Erythroblast (primary cell): ENCODE results near the gene RALGPS1.

ENCODE experiments used
- DNase-seq, 2 experiments: peaks; one replicate each; lab custom pipeline; 2025; lab: John Stamatoyannopoulos, UW
- GATA1 ChIP-seq: IDR thresholded peaks from 2 replicates; pipeline ENCODE4 v1.6.1; 2011; ENCODE audit warnings: low read depth, mild to moderate bottlenecking, control low read depth, low read length, moderate library complexity
- POLR2A ChIP-seq: IDR thresholded peaks from 2 replicates; pipeline ENCODE4 v1.6.1; 2011; ENCODE audit warnings: mild to moderate bottlenecking, low read length

The RALGPS1 gene

DNA sequence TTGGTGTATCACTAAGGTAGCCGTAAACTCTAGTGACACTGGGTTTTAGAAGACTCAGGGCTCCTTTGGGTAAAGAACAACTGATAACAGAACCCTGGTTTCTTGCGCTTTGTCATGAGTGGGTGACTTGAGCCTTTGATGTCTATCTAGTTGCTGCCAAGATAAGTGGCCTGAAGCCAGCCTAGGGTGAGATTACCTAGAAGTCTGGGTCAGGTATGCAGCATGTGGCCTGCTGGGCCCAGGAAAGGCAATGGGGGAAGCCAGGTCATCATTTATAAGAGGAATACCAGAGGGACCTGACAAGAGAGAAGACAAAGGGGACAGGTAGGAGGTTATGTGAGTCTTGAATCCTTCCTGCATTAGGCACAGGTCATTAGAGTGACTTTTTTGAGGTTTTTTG, 326.8 kb downstream of the RALGPS1 start:
- DNase-seq: no peak
- TF ChIP-seq GATA1: no peak
- TF ChIP-seq POLR2A: no peak

GRCh38 chr9:127244609-127245601, 330.3 kb downstream of the RALGPS1 start:
- peak; percentile 91 to 93 for DNase-seq
- no peak for TF ChIP-seq POLR2A
- no peak for TF ChIP-seq GATA1

GRCh38 chr9:127245637-127246164, 331.1 kb downstream of the RALGPS1 start:
- TF ChIP-seq POLR2A (no peak), GATA1 (no peak)
- DNase-seq: no peak

DNA sequence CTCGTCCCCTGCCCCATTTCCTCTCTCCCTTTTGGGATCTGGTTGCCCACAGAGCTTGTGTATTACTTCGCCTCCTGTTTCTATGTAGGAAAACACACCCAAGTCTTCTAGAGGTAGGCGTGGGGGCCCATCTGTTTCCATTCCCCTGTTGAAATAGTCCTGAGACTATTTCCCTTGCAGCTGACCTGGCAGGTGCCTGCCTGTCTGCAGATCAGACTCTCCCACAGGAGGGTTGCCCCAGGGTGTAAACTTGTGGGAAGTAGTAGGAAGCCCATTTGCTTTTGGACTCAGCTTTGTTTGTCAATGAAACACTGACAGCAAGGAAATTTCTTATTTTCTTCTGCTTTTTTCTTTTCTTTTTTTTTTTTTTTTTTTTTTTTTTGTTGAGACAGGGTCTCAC, 333.7 kb downstream of the RALGPS1 start:
- no peak for DNase-seq
- TF ChIP-seq GATA1 (no peak), POLR2A (no peak)

DNA sequence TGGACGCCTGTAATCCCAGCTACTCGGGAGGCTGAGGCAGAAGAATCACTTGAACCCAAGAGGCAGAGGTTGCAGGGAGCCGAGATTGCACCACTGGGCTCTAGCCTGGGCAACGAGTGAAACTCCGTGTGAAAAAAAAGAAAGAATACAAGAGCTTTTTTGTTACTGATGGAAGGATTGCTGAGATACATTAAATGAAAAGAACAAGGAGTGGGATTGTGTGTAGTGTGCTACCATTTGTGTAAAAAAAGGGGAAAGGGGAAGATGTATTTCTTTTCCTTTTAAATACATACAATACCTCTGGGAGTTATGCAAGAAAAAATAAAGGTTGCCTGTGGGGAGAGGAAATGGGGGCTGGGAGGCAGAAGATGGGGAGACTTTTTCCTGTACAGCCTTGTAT, 335.3 kb downstream of the RALGPS1 start:
- DNase-seq: no peak
- no peak for TF ChIP-seq GATA1
- TF ChIP-seq POLR2A: no peak

DNA sequence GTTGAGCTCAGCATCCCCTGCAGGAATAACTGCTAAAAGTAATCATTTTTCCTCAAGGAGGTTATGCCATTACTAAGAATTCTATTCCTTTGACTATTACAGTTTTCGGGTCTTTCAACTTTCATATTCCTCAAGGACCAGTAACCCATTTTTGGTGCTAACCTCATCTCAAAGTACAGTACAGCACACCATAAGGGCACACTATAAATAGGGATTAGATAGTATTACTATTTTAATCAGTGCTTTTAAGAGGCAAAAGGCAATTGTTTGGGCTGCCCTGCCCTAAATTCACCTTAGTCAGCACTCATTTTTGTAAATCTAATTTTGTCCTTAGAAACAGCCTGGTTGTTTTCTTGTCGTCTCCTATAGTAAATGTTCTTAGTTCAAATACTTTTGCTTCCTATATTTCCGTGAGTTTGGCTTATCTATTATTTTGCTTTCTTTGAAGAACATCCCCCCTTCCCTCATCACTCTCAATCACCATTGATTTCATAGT, 336.4 kb downstream of the RALGPS1 start:
- DNase-seq: no peak

DNA sequence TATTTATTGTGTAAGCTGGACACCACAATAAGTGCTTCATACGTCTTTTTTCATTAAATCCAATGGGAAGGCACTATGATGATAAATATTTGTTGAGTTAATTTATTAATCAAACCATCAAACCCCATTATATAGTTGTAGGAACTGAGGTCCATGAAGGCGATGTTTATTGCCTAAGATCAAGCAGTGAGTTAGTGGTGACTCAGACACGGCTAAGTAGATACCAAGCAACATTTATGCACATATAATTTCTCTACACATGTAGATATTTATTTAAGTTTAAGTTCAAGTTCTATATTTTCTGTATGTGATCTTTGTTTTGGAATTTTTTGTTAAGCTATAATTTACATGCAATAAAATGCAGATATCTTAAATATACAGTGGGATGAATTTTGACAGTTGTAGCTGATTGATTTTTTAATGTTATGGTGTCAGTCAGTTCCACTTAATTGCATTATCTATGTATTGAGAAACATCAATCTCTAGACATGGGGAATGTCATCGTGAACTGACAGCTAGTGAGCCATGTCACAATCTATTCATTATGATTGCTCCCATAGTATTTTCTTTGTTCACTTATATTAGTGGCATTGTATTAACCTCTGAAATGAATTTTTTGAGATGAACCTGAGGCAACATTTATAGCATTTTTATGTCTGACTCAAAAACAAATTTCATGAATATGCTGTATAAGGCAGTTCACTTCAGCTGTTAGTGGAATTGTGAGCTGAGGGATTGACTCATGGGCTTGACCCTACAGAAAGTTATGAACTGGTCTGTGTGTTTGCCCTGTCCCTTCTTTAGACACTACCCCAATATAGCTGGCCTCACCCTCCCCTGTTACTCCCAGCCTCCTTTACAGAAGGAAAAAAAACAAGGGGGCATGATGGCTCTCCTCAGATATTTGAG, 338.1 kb downstream of the RALGPS1 start:
- TF ChIP-seq POLR2A (no peak), GATA1 (no peak)
- DNase-seq: no peak

More for the DNA sequence above, 336.4 kb downstream of the RALGPS1 start:
- no peak for TF ChIP-seq POLR2A
- TF ChIP-seq GATA1: no peak

- DNase-seq: no peak
Observed at GRCh38 chr9:127253446-127253845, 338.9 kb downstream of the RALGPS1 start.

GRCh38 chr9:127255692-127256091, 341.1 kb downstream of the RALGPS1 start:
- no peak for TF ChIP-seq GATA1
- DNase-seq: no peak

More at GRCh38 chr9:127253446-127253845, 338.9 kb downstream of the RALGPS1 start:
- TF ChIP-seq POLR2A: no peak
- no peak for TF ChIP-seq GATA1

DNA sequence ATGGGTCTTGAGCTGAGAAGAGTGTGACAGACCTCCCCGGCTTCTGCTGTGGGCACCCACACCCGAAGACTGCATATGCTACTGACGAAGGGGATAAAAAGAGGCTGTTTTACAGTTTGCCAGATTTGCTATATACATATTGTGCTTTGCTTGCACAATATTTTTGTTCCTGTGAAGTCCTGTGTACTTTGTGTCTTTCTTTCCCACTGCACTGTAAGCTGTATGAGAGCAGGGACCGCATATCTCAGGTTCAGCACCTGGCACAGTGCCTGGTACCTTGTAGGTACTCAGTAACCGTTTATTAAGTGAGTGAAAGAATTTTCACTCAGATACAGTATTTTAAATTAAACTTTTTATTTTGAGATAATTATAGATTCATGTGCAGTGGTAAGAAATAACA, 341.7 kb downstream of the RALGPS1 start:
- no peak for TF ChIP-seq POLR2A
- TF ChIP-seq GATA1: no peak
- no peak for DNase-seq

GRCh38 chr9:127258606-127259471, 344.3 kb downstream of the RALGPS1 start:
- TF ChIP-seq GATA1: no peak
- no peak for TF ChIP-seq POLR2A
- DNase-seq: no peak

- no peak for DNase-seq
- no peak for TF ChIP-seq GATA1
- no peak for TF ChIP-seq POLR2A
Observed at GRCh38 chr9:127262602-127263001, 348.0 kb downstream of the RALGPS1 start.
